A673 (cell line): ENCODE data around the gene SEMA6B. TPM values are rescaled to one million over a fixed set of nuclear protein-coding genes. Genes with fewer than 3 reads are reported as not detected.

Experiments used
- BruUV-seq: library from RNA; stranded (reverse); fragments of 400-500 nt; replicated peaks from 2 replicates; lab custom pipeline; 2021; lab: Mats Ljungman, UMichigan
- CTCF ChIA-PET: fragments of 300-600 bp; sonication (Branson Sonifier 250); formaldehyde crosslinking; loops from one replicate; lab custom pipeline; 2022; ENCODE audit warnings: antibody characterized with exemption; lab: Charles Lee
- POLR2A ChIA-PET: fragments of 300-600 bp; sonication (Branson Sonifier 250); formaldehyde crosslinking; loops from one replicate; lab custom pipeline; 2022; ENCODE audit warnings: antibody characterized with exemption; ENCODE audit not compliant: low non-redundant PET; lab: Charles Lee
- DNase-seq: peaks from one replicate; pipeline ENCODE4 v3.0.0-alpha.2; 2015; ENCODE audit warnings: low spot score
- H3K27ac ChIP-seq: fragments of 200-600 bp; sonication (generic); 2 replicates; pipeline ENCODE4 v1.5.1; 2016; ENCODE audit warnings: mixed run types, low read depth, mild to moderate bottlenecking, mixed read lengths, antibody characterized with exemption, low read length; ENCODE audit not compliant: poor library complexity, severe bottlenecking
- H3K27me3 ChIP-seq: fragments of 200-600 bp; sonication (generic); replicated peaks from 2 replicates; pipeline ENCODE4 v1.6.1; 2017; ENCODE audit warnings: mixed run types, low read depth, mild to moderate bottlenecking, mixed read lengths, antibody characterized with exemption, low read length; ENCODE audit not compliant: insufficient read depth, poor library complexity
- H3K36me3 ChIP-seq: fragments of 200-600 bp; sonication (generic); 2 replicates; pipeline ENCODE4 v1.6.1; 2016; ENCODE audit warnings: mixed run types, mild to moderate bottlenecking, mixed read lengths, antibody characterized with exemption, low read length; ENCODE audit not compliant: insufficient read depth, poor library complexity, severe bottlenecking
- H3K4me1 ChIP-seq: fragments of 200-600 bp; sonication (generic); 2 replicates; pipeline ENCODE4 v1.6.1; 2017; ENCODE audit warnings: mixed run types, mild to moderate bottlenecking, mixed read lengths, antibody characterized with exemption, low read length; ENCODE audit not compliant: insufficient read depth, poor library complexity, severe bottlenecking
- H3K4me3 ChIP-seq: fragments of 200-600 bp; sonication (generic); 2 replicates; pipeline ENCODE4 v1.5.1; 2016; ENCODE audit warnings: low read depth, mixed run types, mild to moderate bottlenecking, mixed read lengths, low read length; ENCODE audit not compliant: poor library complexity, severe bottlenecking
- H3K9me3 ChIP-seq: fragments of 200-600 bp; sonication (generic); 2 replicates; pipeline ENCODE4 v1.6.1; 2016; ENCODE audit warnings: mixed run types, low read depth, mild to moderate bottlenecking, mixed read lengths, antibody characterized with exemption, low read length; ENCODE audit not compliant: poor library complexity, severe bottlenecking
- EZH2 ChIP-seq: fragments of 200-600 bp; sonication (generic); IDR thresholded peaks from 2 replicates; pipeline ENCODE4 v1.6.1; 2017; ENCODE audit warnings: borderline replicate concordance, low read depth, mild to moderate bottlenecking, mixed read lengths, antibody characterized with exemption, low read length; ENCODE audit not compliant: poor library complexity, severe bottlenecking
- intact Hi-C: fragments of 100-400 bp; cut with micrococcal nuclease; formaldehyde crosslinking; loops from one replicate; pipeline ENCODE4 v1.10.0; 2022; ENCODE audit not compliant: unreplicated experiment
- total RNA-seq: library from RNA; stranded (reverse); gene quantifications from 2 replicates; pipeline ENCODE4 v1.2.3, GENCODE V29; 2021
- TF ChIP-seq, protein P1 (sequence below): fragments of 300-800, 200-600 bp; sonication (generic); conservative IDR thresholded peaks from 2 replicates; pipeline ENCODE4 v1.5.1; 2017; ENCODE audit warnings: low read depth, mild to moderate bottlenecking, antibody characterized with exemption, low read length, moderate library complexity, mixed read lengths

The SEMA6B gene
- total RNA-seq, 1 experiment from 2014 or later, result 9.2 TPM

GRCh38 chr19:4522291-4523002 is 37.0 kb downstream of the SEMA6B start:
- TF ChIP-seq EZH2, result no peak
- TF ChIP-seq, protein P1, sequence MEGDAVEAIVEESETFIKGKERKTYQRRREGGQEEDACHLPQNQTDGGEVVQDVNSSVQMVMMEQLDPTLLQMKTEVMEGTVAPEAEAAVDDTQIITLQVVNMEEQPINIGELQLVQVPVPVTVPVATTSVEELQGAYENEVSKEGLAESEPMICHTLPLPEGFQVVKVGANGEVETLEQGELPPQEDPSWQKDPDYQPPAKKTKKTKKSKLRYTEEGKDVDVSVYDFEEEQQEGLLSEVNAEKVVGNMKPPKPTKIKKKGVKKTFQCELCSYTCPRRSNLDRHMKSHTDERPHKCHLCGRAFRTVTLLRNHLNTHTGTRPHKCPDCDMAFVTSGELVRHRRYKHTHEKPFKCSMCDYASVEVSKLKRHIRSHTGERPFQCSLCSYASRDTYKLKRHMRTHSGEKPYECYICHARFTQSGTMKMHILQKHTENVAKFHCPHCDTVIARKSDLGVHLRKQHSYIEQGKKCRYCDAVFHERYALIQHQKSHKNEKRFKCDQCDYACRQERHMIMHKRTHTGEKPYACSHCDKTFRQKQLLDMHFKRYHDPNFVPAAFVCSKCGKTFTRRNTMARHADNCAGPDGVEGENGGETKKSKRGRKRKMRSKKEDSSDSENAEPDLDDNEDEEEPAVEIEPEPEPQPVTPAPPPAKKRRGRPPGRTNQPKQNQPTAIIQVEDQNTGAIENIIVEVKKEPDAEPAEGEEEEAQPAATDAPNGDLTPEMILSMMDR, result no peak
- no peaks in the 10 kb centered on the region for H3K27me3 ChIP-seq
- no peak overlapping the region for H3K27ac ChIP-seq
- H3K4me3 ChIP-seq, result no peak overlapping the region
- CTCF ChIA-PET, result interaction anchor here (1.0 to 1.8 kb wide), 2 partner anchors 13 to 114 kb away, joined by 3 to 4 read pairs; partner anchors contain the start of gene PLIN5
- POLR2A ChIA-PET, result no interaction called here
- intact Hi-C loops, result no loop called here
- H3K9me3 ChIP-seq, result no peaks in the 10 kb centered on the region
- no peak for DNase-seq
- no peaks in the 10 kb centered on the region for H3K4me1 ChIP-seq
- no peaks in the 10 kb centered on the region for H3K36me3 ChIP-seq
- no TSS peak for BruUV-seq

GRCh38 chr19:4521888-4522242 is 37.6 kb downstream of the SEMA6B start:
- Histone ChIP-seq H3K36me3 (no peaks in the 10 kb centered on the region), H3K4me1 (no peaks in the 10 kb centered on the region), H3K9me3 (no peaks in the 10 kb centered on the region), H3K4me3 (no peak overlapping the region), H3K27ac (no peak overlapping the region), H3K27me3 (no peaks in the 10 kb centered on the region)
- no TSS peak for BruUV-seq
- no peak for DNase-seq
- ChIA-PET POLR2A (no interaction called here), CTCF (interaction anchor here (1.5 kb wide), 1 partner anchor 114 kb away, joined by 3 read pairs; no protein-coding TSS in a partner anchor)
- TF ChIP-seq, protein P1, result no peak
- TF ChIP-seq EZH2, result no peak
- intact Hi-C loops, result no loop called here

DNA sequence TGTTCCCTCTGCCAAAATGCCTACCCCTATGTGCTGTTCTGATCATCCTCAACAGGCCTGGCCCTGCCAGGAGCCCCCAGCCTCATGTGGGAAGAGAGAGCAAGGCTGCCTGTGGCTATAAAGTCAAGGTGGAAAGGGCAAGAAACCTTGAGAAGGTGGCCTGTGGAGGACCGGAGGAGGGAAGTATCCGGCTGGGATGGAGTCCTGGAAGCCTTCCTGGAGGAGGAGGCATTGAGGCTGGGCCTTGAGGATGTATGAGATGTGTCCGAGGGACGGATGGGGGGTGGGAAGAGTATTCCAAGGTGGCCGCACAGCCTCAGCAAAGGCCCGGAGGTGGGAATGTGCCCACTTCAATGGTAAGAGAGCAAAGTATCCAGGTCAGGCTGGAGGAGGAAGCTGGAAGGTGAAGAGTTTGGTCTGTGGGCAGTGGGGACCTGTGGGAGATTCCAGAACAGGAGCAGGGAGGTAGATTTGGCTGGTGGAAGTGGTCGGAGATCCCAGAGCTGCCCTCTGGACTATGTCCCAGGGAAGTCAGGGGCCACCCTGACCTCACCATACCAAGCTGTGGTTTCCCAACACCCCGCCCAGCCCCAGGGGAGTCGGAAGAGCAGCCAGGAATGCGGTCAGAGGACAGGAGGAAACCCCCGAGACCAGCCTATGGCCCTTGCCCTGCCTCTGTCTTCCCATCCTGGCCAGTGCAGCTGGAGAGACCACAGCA is 38.2 kb downstream of the SEMA6B start:
- no peak overlapping the region for H3K27ac ChIP-seq
- BruUV-seq, result no TSS peak
- ChIA-PET POLR2A (interaction anchor here (0.7 kb wide), 1 partner anchor 20 kb away, joined by 14 read pairs; no protein-coding TSS in a partner anchor), CTCF (interaction anchor here (1.5 kb wide), 1 partner anchor 115 kb away, joined by 3 read pairs; no protein-coding TSS in a partner anchor)
- no peaks in the 10 kb centered on the region for H3K9me3 ChIP-seq
- no peaks in the 10 kb centered on the region for H3K27me3 ChIP-seq
- TF ChIP-seq, protein P1, result no peak
- no peak for TF ChIP-seq EZH2
- DNase-seq, result no peak
- intact Hi-C loops, result no loop called here
- no peaks in the 10 kb centered on the region for H3K36me3 ChIP-seq
- no peaks in the 10 kb centered on the region for H3K4me1 ChIP-seq
- no peak overlapping the region for H3K4me3 ChIP-seq
